ENCODE results near the gene PAK5. TPM values are rescaled to one million over a fixed set of nuclear protein-coding genes. Genes with fewer than 3 reads are reported as not detected.

PAK5 gene
- total RNA-seq, 1 experiment from 2014 or later: not detected

DNA sequence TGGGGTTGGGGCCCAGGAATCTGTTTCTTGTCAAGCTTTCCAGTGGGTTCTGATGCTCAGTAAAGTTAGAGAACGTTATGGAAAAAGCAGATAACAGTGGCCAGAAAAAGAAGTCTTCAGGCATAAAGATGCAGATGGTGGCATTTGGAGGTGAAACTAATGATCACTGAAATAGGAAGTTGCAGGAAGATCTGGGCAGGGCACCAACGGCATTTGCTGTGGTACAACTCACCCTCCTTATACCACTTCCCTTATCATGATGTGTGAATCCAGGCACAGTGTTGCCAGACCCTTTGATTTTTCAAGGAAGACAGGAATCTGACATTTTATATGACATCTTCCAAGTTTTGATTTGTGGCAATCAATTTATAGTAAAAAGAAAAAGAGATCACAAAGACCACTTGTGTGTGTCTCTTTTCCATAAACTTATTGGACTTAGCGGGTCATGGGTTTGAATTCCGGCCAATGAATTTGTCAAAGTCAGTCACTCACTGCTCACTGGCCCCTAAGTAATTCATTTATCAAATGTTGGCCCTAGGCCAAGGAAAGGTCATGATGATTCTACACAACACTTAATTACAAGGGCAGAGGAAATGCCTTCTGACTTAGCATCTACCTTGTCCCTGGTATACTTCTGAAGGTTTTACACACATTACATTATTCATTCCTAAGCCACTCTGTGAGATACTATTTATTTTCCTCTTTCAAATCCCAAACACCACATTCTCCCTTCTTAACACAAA, 286.9 kb downstream of the PAK5 start:
- ChIA-PET CTCF (no interaction called here), POLR2A (ENCODE audit: unreplicated experiment) (no interaction called here)
- Histone ChIP-seq H3K9me2 (ENCODE audit: insufficient read depth) (no peaks in the 10 kb centered on the region), H2AFZ (no peak overlapping the region), H3K4me2 (no peak overlapping the region), H3K4me1 (replicated peaks; ENCODE audit: insufficient read depth) (no peaks in the 10 kb centered on the region), H3F3A (ENCODE audit: insufficient read depth, low read depth) (no peaks in the 10 kb centered on the region), H4K20me1 (ENCODE audit: insufficient read depth) (no peaks in the 10 kb centered on the region), H3K27ac (no peak overlapping the region), H3K36me3 (ENCODE audit: low read depth) (no peaks in the 10 kb centered on the region), H3K27me3 (ENCODE audit: insufficient read depth, low read depth) (peaks cover 12% of the 10 kb centered on the region), H3K4me3 (no peak overlapping the region), H3K79me2 (ENCODE audit: low read depth) (no peaks in the 10 kb centered on the region), H3K9me3 (ENCODE audit: insufficient read depth, low read depth) (no peaks in the 10 kb centered on the region)
- no TSS peak for BruUV-seq (replicated peaks)
- intact Hi-C loops (cut with micrococcal nuclease; ENCODE audit: unreplicated experiment): no loop called here
- no peak for DNase-seq
- TF ChIP-seq EZH2 (IDR thresholded peaks at IDR 0.05; ENCODE audit: low read depth) (no peak), CTCF (conservative IDR thresholded peaks at IDR 0.05) (no peak)

DNA sequence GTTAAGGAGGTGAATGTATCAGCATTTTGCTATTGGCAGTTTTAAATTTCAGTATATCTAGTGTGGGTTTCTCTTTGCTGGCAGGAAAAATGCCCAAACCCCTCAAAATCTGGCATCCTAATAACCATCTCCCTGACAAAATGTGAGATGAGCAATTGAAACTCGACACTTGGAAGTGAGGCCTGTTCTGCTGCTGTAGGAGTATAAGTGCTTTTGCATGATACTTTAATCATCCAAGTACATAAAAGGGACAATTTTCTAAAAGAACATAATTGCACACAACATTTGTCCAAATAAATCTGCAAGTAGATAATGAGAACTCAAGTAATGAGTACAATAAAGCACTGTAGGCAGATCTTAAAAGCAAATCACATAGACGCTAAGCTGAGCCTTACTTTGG, 288.0 kb downstream of the PAK5 start:
- Histone ChIP-seq H3K9me3 (ENCODE audit: insufficient read depth, low read depth) (no peaks in the 10 kb centered on the region), H3K4me3 (no peak overlapping the region), H4K20me1 (ENCODE audit: insufficient read depth) (no peaks in the 10 kb centered on the region), H3K4me2 (no peak overlapping the region), H3F3A (ENCODE audit: insufficient read depth, low read depth) (no peaks in the 10 kb centered on the region), H3K36me3 (ENCODE audit: low read depth) (no peaks in the 10 kb centered on the region), H3K9me2 (ENCODE audit: insufficient read depth) (no peaks in the 10 kb centered on the region), H3K4me1 (replicated peaks; ENCODE audit: insufficient read depth) (no peaks in the 10 kb centered on the region), H3K27ac (no peak overlapping the region), H3K27me3 (ENCODE audit: insufficient read depth, low read depth) (peaks cover 15% of the 10 kb centered on the region), H3K79me2 (ENCODE audit: low read depth) (no peaks in the 10 kb centered on the region), H2AFZ (no peak overlapping the region)
- DNase-seq: no peak
- TF ChIP-seq EZH2 (IDR thresholded peaks at IDR 0.05; ENCODE audit: low read depth) (no peak), CTCF (conservative IDR thresholded peaks at IDR 0.05) (no peak)
- ChIA-PET POLR2A (ENCODE audit: unreplicated experiment) (no interaction called here), CTCF (no interaction called here)
- intact Hi-C loops (cut with micrococcal nuclease; ENCODE audit: unreplicated experiment): no loop called here
- BruUV-seq (replicated peaks): no TSS peak

GRCh38 chr20:9550283-9550682, 288.6 kb downstream of the PAK5 start:
- Histone ChIP-seq H3K9me3 (ENCODE audit: insufficient read depth, low read depth) (no peaks in the 10 kb centered on the region), H3K27me3 (ENCODE audit: insufficient read depth, low read depth) (peaks cover 15% of the 10 kb centered on the region), H3K9me2 (ENCODE audit: insufficient read depth) (no peaks in the 10 kb centered on the region), H3K4me1 (replicated peaks; ENCODE audit: insufficient read depth) (no peaks in the 10 kb centered on the region), H4K20me1 (ENCODE audit: insufficient read depth) (no peaks in the 10 kb centered on the region), H3K36me3 (ENCODE audit: low read depth) (no peaks in the 10 kb centered on the region), H2AFZ (no peak overlapping the region), H3F3A (ENCODE audit: insufficient read depth, low read depth) (no peaks in the 10 kb centered on the region), H3K27ac (no peak overlapping the region), H3K4me2 (no peak overlapping the region), H3K79me2 (ENCODE audit: low read depth) (no peaks in the 10 kb centered on the region), H3K4me3 (no peak overlapping the region)
- TF ChIP-seq CTCF (conservative IDR thresholded peaks at IDR 0.05) (no peak), EZH2 (IDR thresholded peaks at IDR 0.05; ENCODE audit: low read depth) (no peak)
- BruUV-seq (replicated peaks): no TSS peak
- CTCF ChIA-PET: no interaction called here
- POLR2A ChIA-PET (ENCODE audit: unreplicated experiment): no interaction called here
- no peak for DNase-seq
- intact Hi-C loops (cut with micrococcal nuclease; ENCODE audit: unreplicated experiment): no loop called here

Data from PC-9 (cell line).